GM19452 (cell line): ENCODE data around the gene ZPR1.
"Not testable (repeated sequence)": the region's sequence is repeated elsewhere in the genome, so short reads cannot be mapped to it uniquely, and the experiment has no call there.

Experiments
- ATAC-seq: cut with Tn5 transposase; IDR thresholded peaks from one replicate; pipeline ENCODE4 v1.9.1; 2021; ENCODE audit not compliant: unreplicated experiment

Gene ZPR1

GRCh38 chr11:116787786-116788486 is at the start of gene ZPR1:
Gene ZPR1 (minus strand): TSS chr11:116788023. CDS start chr11:116787990, 33 bp downstream.
- peak; percentile 89 for ATAC-seq

GRCh38 chr11:116836632-116836991 is 48.8 kb upstream of the ZPR1 start:
- ATAC-seq, result no peak

- ATAC-seq, result peak; percentile 76
Observed at GRCh38 chr11:116835791-116836631, 48.2 kb upstream of the ZPR1 start.

GRCh38 chr11:116835042-116835772 is 47.4 kb upstream of the ZPR1 start:
- ATAC-seq, result peak; percentile 21

GRCh38 chr11:116834535-116835041 is 46.8 kb upstream of the ZPR1 start:
- not testable (repeated sequence) for ATAC-seq

- no peak for ATAC-seq
Observed at GRCh38 chr11:116833816-116834534, 46.2 kb upstream of the ZPR1 start.

- ATAC-seq, result no peak
Observed at GRCh38 chr11:116833491-116833815, 45.6 kb upstream of the ZPR1 start.

GRCh38 chr11:116832350-116833290 is 44.8 kb upstream of the ZPR1 start:
- ATAC-seq, result no peak

GRCh38 chr11:116831790-116832349 is 44.0 kb upstream of the ZPR1 start:
- ATAC-seq, result no peak

GRCh38 chr11:116830184-116830912 is 42.5 kb upstream of the ZPR1 start:
- no peak for ATAC-seq

- no peak for ATAC-seq
Observed at GRCh38 chr11:116829525-116830183, 41.8 kb upstream of the ZPR1 start, which contains the start of gene APOC3. Gene APOC3 (plus strand): TSS chr11:116829907. CDS start chr11:116830583, 676 bp downstream.

GRCh38 chr11:116828632-116829524 is 41.1 kb upstream of the ZPR1 start:
- no peak for ATAC-seq

- ATAC-seq, result no peak
Observed at GRCh38 chr11:116827461-116827860, 39.6 kb upstream of the ZPR1 start.

- no peak for ATAC-seq
Observed at GRCh38 chr11:116826751-116827431, 39.1 kb upstream of the ZPR1 start.

GRCh38 chr11:116825854-116826750 is 38.3 kb upstream of the ZPR1 start:
- ATAC-seq, result no peak

- no peak for ATAC-seq
Observed at GRCh38 chr11:116825434-116825833, 37.6 kb upstream of the ZPR1 start.
